ENCODE results near the gene EFNA4.

The EFNA4 gene

GRCh38 chr1:155068599-155068998 is 5.1 kb downstream of the EFNA4 start (continued):
- TF ChIP-seq ZBTB6 (tag by site-specific recombination; IDR thresholded peaks at IDR 0.05) (no peak), ZNF530 (tag by site-specific recombination; IDR thresholded peaks at IDR 0.05; ENCODE audit: low read depth) (no peak), KLF17 (tag by site-specific recombination; IDR thresholded peaks at IDR 0.05) (peak; percentile 88), ZNF214 (tag by site-specific recombination; IDR thresholded peaks at IDR 0.05; ENCODE audit: borderline replicate concordance) (no peak), ZNF24 (tag by site-specific recombination; IDR thresholded peaks at IDR 0.05) (no peak), ZNF776 (tag by site-specific recombination; IDR thresholded peaks at IDR 0.05; ENCODE audit: borderline replicate concordance) (no peak)

- CTCF ChIA-PET = interaction anchor here (0.6 to 8.0 kb wide), 6 partner anchors 8 to 98 kb away, joined by 3 to 66 read pairs (median 6); partner anchors contain the start of gene EFNA3
- no peak for TF ChIP-seq ZBTB10 (tag by site-specific recombination; IDR thresholded peaks at IDR 0.05)
- TF ChIP-seq KLF1 (tag by site-specific recombination; IDR thresholded peaks at IDR 0.05) = peak; percentile 98
- TF ChIP-seq ZBTB17 (tag by site-specific recombination; IDR thresholded peaks at IDR 0.05) = no peak
- 0 out of 2 replicates have a peak, but pooled peaks have one; percentile 46 for TF ChIP-seq ZNF561 (tag by site-specific recombination; IDR thresholded peaks at IDR 0.05; ENCODE audit: borderline replicate concordance)
- peak; percentile 61 for TF ChIP-seq ZIC2 (tag by site-specific recombination; IDR thresholded peaks at IDR 0.05)
- TF ChIP-seq ZFP69B (tag by site-specific recombination; IDR thresholded peaks at IDR 0.05) = 0 out of 2 replicates have a peak, but pooled peaks have one; percentile 29
- 0 out of 2 replicates have a peak, but pooled peaks have one; percentile 35 for TF ChIP-seq ZBTB8A (tag by site-specific recombination; IDR thresholded peaks at IDR 0.05)
- peak; percentile 82; the same call in 1 of the 2 replicates for TF ChIP-seq KLF16 (tag by site-specific recombination; IDR thresholded peaks at IDR 0.05)
- TF ChIP-seq ZNF585B (tag by site-specific recombination; IDR thresholded peaks at IDR 0.05) = no peak
- TF ChIP-seq ZNF626 (tag by site-specific recombination; IDR thresholded peaks at IDR 0.05) = no peak
- TF ChIP-seq TCF7L2 (IDR thresholded peaks at IDR 0.05; ENCODE audit: borderline replicate concordance, low read depth, low read length) = peak; percentile 93
- peak; percentile 86 for TF ChIP-seq KLF17 (tag by site-specific recombination; IDR thresholded peaks at IDR 0.05)
- TF ChIP-seq OSR2 (tag by site-specific recombination; IDR thresholded peaks at IDR 0.05) = peak; percentile 6; the same call in 1 of the 2 replicates
- TF ChIP-seq ZNF513 (tag by site-specific recombination; IDR thresholded peaks at IDR 0.05) = peak; percentile 62
- TF ChIP-seq KLF10 (tag by site-specific recombination; IDR thresholded peaks at IDR 0.05) = peak; percentile 29; the same call in 1 of the 2 replicates
- TF ChIP-seq ZBTB1 (tag by site-specific recombination; IDR thresholded peaks at IDR 0.05) = no peak
- TF ChIP-seq GLIS2 (tag by site-specific recombination; IDR thresholded peaks at IDR 0.05) = peak; percentile 55
- peak; percentile 81 for TF ChIP-seq EGR2 (tag by site-specific recombination; IDR thresholded peaks at IDR 0.05; ENCODE audit: low read depth)
- 0 out of 2 replicates have a peak, but pooled peaks have one; percentile 6 for TF ChIP-seq GLIS1 (tag by site-specific recombination; IDR thresholded peaks at IDR 0.05)
- peak; percentile 75 for TF ChIP-seq WT1 (tag by site-specific recombination; IDR thresholded peaks at IDR 0.05)
- peak; percentile 35; the same call in 1 of the 2 replicates for TF ChIP-seq ZNF398 (tag by site-specific recombination; IDR thresholded peaks at IDR 0.05)
These were observed 6.1 kb downstream of the EFNA4 start for GRCh38 chr1:155069551-155070157.

More at GRCh38 chr1:155069551-155070157, 6.1 kb downstream of the EFNA4 start:
- Histone ChIP-seq H3K4me3 (ENCODE audit: low read depth, low read length) (no peak overlapping the region), H3K36me3 (ENCODE audit: control insufficient read depth in 2 of 2, insufficient read depth in 1 of 2, low read length in 2 of 2) (peaks cover 0 to 5% of the 10 kb centered on the region in 2 experiments; a peak in 1 of 3 replicates), H3K9me3 (ENCODE audit: control insufficient read depth, insufficient read depth, low read depth, low read length) (no peaks in the 10 kb centered on the region), H3K27ac (ENCODE audit: extremely low read depth, low read depth, low read length) (no peak overlapping the region), H3K4me1 (ENCODE audit: control insufficient read depth, insufficient read depth, low read length) (peaks cover 3% of the 10 kb centered on the region)
- POLR2A ChIA-PET = no interaction called here
